Ascending aorta (tissue), 2 donors: ENCODE results near the gene SOX13. TPM values are rescaled to one million over a fixed set of nuclear protein-coding genes. Genes with fewer than 3 reads are reported as not detected.

Experiments used
- DNase-seq, 2 donors: peaks; one replicate each; pipeline ENCODE4 v3.0.0-alpha.2; 2019; ENCODE audit warnings: low spot score in 2 of 2
- H3K27ac ChIP-seq, 2 donors: fragments of 200-600 bp; sonication (generic); one replicate each; pipeline ENCODE4 v1.5.1; 2016 to 2017; ENCODE audit warnings: mild to moderate bottlenecking in 1 of 2
- H3K27me3 ChIP-seq: fragments of 200-600 bp; sonication (generic); one replicate; pipeline ENCODE4 v1.5.1; 2017
- H3K36me3 ChIP-seq, 2 donors: fragments of 200-600 bp; sonication (generic); one replicate each; pipeline ENCODE4 v1.5.1; 2016
- H3K4me1 ChIP-seq, 2 donors: fragments of 200-600 bp; sonication (generic); one replicate each; pipeline ENCODE4 v1.5.1; 2016 to 2017; ENCODE audit warnings: mild to moderate bottlenecking in 1 of 2
- H3K4me3 ChIP-seq, 2 donors: fragments of 200-600 bp; sonication (generic); one replicate each; pipeline ENCODE4 v1.5.1; 2016 to 2017; ENCODE audit warnings: mild to moderate bottlenecking in 1 of 2
- H3K9me3 ChIP-seq, 2 donors: fragments of 200-600 bp; sonication (generic); one replicate each; pipeline ENCODE4 v1.5.1; 2016
- intact Hi-C: fragments of 100-400 bp; cut with DNase I; formaldehyde crosslinking; loops from one replicate; pipeline ENCODE4 v1.15.1; 2023
- total RNA-seq: library from RNA; depleted of rRNA; stranded (reverse); fragments of >200 nt; gene quantifications from one replicate; pipeline ENCODE4 v1.1.0, GENCODE V29; 2016
- TF ChIP-seq, protein P1 (sequence below), 3 experiments: fragments of 200-600 bp in 2 of 3; fragments of 450-650 bp in 1 of 3; sonication (generic) in 2 of 3; IDR thresholded peaks; one replicate each; pipeline ENCODE4 v1.5.1; 2016 to 2019; ENCODE audit warnings: antibody characterized with exemption in 3 of 3, mild to moderate bottlenecking in 1 of 3, moderate library complexity in 1 of 3

Gene SOX13
- total RNA-seq, 1 donor from 2014 or later = 70.1 TPM

DNA sequence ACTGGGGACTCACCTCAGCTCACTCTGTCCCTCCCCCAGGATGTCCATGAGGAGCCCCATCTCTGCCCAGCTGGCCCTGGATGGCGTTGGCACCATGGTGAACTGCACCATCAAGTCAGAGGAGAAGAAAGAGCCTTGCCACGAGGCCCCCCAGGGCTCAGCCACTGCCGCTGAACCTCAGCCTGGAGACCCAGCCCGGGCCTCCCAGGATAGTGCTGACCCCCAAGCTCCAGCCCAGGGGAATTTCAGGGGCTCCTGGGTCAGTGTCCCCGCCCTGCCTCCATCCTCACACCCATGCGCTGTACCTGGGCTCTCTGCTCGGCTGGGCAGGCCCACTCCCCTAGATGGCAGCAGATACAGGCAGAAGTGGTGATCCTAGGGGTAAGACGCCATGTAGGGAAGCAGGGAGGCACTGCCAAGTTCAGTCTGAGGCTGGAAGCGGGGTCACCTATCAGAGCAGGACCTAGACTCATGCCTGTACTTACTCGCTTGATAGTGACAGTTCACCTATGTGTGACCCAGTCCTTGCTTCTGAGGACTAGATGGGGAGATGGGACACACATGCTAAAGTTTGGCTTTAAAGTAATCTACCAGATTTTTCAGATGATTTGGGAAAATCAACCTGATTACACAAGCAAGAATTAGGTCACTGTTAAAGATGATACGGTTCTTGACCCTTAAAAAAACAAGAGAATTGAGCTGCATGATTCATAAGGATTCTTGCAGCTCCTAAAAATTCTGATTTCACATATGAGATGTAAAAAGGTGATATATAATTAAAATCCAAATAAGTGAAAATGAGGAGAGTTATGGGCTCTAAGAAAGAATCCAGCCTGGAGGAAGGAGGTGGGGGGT, 40.2 kb downstream of the SOX13 start:
- Histone ChIP-seq H3K4me1 (peaks cover 0 to 2% of the 10 kb centered on the region in 2 donors), H3K36me3 (peaks cover 19 to 23% of the 10 kb centered on the region in 2 donors), H3K27me3 (no peaks in the 10 kb centered on the region), H3K27ac (no peak overlapping the region), H3K9me3 (no peaks in the 10 kb centered on the region), H3K4me3 (no peak overlapping the region)
- intact Hi-C loops = no loop called here
- no peak for DNase-seq
- TF ChIP-seq, protein P1, sequence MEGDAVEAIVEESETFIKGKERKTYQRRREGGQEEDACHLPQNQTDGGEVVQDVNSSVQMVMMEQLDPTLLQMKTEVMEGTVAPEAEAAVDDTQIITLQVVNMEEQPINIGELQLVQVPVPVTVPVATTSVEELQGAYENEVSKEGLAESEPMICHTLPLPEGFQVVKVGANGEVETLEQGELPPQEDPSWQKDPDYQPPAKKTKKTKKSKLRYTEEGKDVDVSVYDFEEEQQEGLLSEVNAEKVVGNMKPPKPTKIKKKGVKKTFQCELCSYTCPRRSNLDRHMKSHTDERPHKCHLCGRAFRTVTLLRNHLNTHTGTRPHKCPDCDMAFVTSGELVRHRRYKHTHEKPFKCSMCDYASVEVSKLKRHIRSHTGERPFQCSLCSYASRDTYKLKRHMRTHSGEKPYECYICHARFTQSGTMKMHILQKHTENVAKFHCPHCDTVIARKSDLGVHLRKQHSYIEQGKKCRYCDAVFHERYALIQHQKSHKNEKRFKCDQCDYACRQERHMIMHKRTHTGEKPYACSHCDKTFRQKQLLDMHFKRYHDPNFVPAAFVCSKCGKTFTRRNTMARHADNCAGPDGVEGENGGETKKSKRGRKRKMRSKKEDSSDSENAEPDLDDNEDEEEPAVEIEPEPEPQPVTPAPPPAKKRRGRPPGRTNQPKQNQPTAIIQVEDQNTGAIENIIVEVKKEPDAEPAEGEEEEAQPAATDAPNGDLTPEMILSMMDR (IDR thresholded peaks at IDR 0.05) = no peak

DNA sequence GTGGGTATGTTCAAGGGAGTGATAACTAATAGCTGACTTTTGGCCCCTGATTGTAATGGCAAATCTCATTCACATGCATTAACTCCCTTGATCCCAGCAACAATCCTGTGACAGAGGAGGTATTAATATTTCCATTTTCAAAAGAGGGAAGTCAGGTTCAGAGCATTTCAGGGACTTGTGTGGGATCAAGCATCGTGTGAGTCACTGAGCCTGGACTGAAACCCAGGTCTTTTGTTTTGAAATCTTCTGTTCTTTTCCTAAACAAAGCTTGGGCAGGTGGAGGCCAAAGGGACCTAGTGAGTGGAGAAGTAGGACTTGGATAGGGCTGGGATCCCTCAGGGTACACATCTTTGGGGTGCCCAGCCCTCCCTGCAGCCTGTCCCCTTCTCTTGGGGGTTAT, 41.0 kb downstream of the SOX13 start:
- Histone ChIP-seq H3K27me3 (no peaks in the 10 kb centered on the region), H3K4me1 (no peaks in the 10 kb centered on the region), H3K27ac (no peak overlapping the region), H3K9me3 (no peaks in the 10 kb centered on the region), H3K4me3 (no peak overlapping the region), H3K36me3 (peaks cover 23 to 29% of the 10 kb centered on the region in 2 donors)
- TF ChIP-seq, protein P1 (IDR thresholded peaks at IDR 0.05) = no peak
- intact Hi-C loops = no loop called here
- DNase-seq = no peak

DNA sequence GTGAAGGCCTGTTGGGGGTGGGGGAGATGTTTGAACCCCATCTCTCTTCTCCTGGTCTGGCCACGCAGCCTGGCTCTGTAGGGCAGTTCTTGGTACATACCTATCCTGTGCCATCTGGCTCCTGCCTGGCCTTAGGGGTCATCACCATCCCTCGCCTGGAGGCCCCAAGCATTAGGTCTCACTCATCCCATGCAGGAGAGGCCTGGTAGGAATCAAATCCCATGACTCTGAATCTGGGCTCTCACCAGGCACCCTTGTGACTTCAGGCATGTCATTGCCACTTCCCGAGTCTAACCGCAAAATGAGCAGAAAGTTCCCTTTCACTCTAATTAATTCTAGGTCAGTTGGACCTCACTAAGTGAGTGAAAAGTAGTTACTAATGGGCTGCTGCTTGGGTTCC, 41.7 kb downstream of the SOX13 start:
- no peak overlapping the region for H3K4me3 ChIP-seq
- H3K36me3 ChIP-seq = peaks cover 23 to 31% of the 10 kb centered on the region in 2 donors
- no peaks in the 10 kb centered on the region for H3K9me3 ChIP-seq
- intact Hi-C loops = no loop called here
- no peak for DNase-seq
- TF ChIP-seq, protein P1 (IDR thresholded peaks at IDR 0.05) = no peak
- no peak overlapping the region for H3K27ac ChIP-seq
- H3K27me3 ChIP-seq = no peaks in the 10 kb centered on the region
- no peaks in the 10 kb centered on the region for H3K4me1 ChIP-seq

DNA sequence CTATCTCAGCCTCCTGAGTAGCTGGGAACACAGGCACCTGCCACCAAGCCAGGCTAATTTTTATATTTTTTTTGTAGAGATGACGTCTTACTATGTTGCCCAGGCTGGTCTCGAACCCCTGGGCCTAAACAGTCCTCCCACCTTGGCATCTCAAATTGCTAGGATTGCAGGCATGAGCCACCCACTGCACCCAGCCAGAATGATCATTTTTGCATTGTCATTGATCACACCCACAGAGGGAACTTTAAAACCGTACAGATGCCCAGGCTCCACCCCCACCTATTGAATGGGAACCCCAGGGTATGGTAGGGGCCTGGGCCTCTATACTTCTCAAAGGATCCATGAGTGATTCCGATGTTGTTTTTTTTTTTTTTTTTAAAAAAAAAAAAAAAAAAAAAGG, 42.2 kb downstream of the SOX13 start:
- no peaks in the 10 kb centered on the region for H3K9me3 ChIP-seq
- H3K36me3 ChIP-seq = peaks cover 23 to 31% of the 10 kb centered on the region in 2 donors
- no peak for DNase-seq
- no peaks in the 10 kb centered on the region for H3K27me3 ChIP-seq
- no peak overlapping the region for H3K27ac ChIP-seq
- H3K4me3 ChIP-seq = no peak overlapping the region
- no peaks in the 10 kb centered on the region for H3K4me1 ChIP-seq
- intact Hi-C loops = no loop called here
- TF ChIP-seq, protein P1 (IDR thresholded peaks at IDR 0.05) = no peak

DNA sequence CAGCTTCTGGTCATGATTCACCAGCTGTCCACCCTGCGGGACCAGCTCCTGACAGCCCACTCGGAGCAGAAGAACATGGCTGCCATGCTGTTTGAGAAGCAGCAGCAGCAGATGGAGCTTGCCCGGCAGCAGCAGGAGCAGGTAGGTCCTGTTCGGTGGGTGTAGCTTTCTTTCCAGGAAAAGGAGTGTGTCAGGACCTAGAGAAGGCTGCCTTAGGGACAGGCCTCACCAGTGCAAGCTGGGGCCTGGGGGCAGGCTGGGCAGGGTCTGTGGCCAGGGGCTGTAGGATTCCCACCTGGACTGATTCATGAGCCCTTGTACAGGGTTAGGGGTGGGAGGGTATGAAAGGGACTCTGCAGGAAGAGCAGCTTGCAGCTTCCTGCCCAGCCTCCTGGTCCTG, 43.6 kb downstream of the SOX13 start:
- no peaks in the 10 kb centered on the region for H3K27me3 ChIP-seq
- no peaks in the 10 kb centered on the region for H3K4me1 ChIP-seq
- H3K9me3 ChIP-seq = no peaks in the 10 kb centered on the region
- DNase-seq = no peak
- TF ChIP-seq, protein P1 (IDR thresholded peaks at IDR 0.05) = no peak
- no peak overlapping the region for H3K4me3 ChIP-seq
- H3K36me3 ChIP-seq = peaks cover 27 to 37% of the 10 kb centered on the region in 2 donors
- intact Hi-C loops = no loop called here
- H3K27ac ChIP-seq = no peak overlapping the region
